DOHH2 (cell line): Measurements from ENCODE around the gene FAM32A.

Source experiments
- CTCF ChIP-seq: fragments of 200-600 bp; sonication (generic); IDR thresholded peaks from one replicate; pipeline ENCODE4 v1.5.1; 2014; ENCODE audit warnings: antibody characterized with exemption, mild to moderate bottlenecking, low read depth, low read length; ENCODE audit not compliant: poor library complexity, severe bottlenecking
- EZH2phosphoT487 ChIP-seq: fragments of 200-600 bp; sonication (generic); IDR thresholded peaks from 2 replicates; pipeline ENCODE4 v1.6.1; 2017; ENCODE audit warnings: borderline replicate concordance, mild to moderate bottlenecking, antibody characterized with exemption, low read length, moderate library complexity, mixed read lengths

- TF ChIP-seq CTCF (no peak), EZH2phosphoT487 (no peak)
Measured at GRCh38 chr19:16227837-16228636, 42.8 kb downstream of the FAM32A start.
